ENCODE data around the gene MAG.

MAG gene

DNA sequence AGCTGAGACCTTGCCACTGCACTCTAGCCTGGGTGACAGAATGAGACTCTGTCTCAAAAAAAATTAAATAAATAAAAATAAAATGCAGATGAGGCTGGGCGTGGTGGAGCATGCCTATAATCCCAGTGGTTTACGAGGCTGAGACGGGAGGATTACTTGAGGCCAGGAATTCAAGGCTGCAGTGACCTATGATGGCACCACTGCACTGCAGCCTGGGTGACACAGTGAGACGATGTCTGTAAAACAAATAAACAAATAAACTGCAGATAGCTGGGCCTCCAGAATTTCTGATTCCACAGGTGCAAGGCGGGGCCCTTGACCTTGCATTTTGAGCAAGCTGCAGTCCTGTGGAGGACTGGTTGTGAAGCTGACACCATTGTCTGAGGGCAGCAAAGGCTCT is 3.1 kb upstream of the MAG start:
- H3K4me1 ChIP-seq (ENCODE audit: control insufficient read depth in 1 of 2, insufficient read depth in 2 of 2, low read length in 2 of 2), result peaks cover 0 to 2% of the 10 kb centered on the region in 2 experiments
- no peaks in the 10 kb centered on the region for H3K27me3 ChIP-seq (ENCODE audit: insufficient read depth, low read length)
- H3K23ac ChIP-seq (ENCODE audit: low read length), result no peak overlapping the region
- no peak overlapping the region for H3K14ac ChIP-seq (ENCODE audit: low read length)
- no peaks in the 10 kb centered on the region for H3K79me1 ChIP-seq (ENCODE audit: low read length)
- no peak overlapping the region for H3K4me3 ChIP-seq (ENCODE audit: low read depth, low read length)
- no peaks in the 10 kb centered on the region for H3K79me2 ChIP-seq (ENCODE audit: control insufficient read depth, insufficient read depth, low read length, poor library complexity)
- no peak overlapping the region for H4K12ac ChIP-seq (ENCODE audit: low read depth, low read length)
- no peak overlapping the region for H2BK120ac ChIP-seq (ENCODE audit: insufficient read depth, low read length, poor library complexity)
- no peak overlapping the region for H3K4ac ChIP-seq (ENCODE audit: low read depth, low read length)
- WGBS (ENCODE audit: extremely low coverage, insufficient coverage, insufficient read length), result no CpG with 5 or more reads among the region's 5 CpGs
- no peaks in the 10 kb centered on the region for H3K36me3 ChIP-seq (ENCODE audit: control insufficient read depth in 1 of 2, insufficient read depth in 2 of 2, low read length in 2 of 2)
- H2AFZ ChIP-seq (ENCODE audit: insufficient read depth, low read length, poor library complexity), result no peak overlapping the region
- H2BK12ac ChIP-seq (ENCODE audit: low read length), result no peak overlapping the region
- no peak overlapping the region for H4K8ac ChIP-seq (ENCODE audit: low read depth, low read length)
- H3K18ac ChIP-seq (ENCODE audit: low read length), result no peak overlapping the region
- no peak overlapping the region for H3K27ac ChIP-seq (ENCODE audit: low read depth, low read length)
- no peaks in the 10 kb centered on the region for H3K9me3 ChIP-seq (ENCODE audit: insufficient read depth, low read depth, low read length)
- no peak overlapping the region for H2AK5ac ChIP-seq (ENCODE audit: low read length)
- H3K4me2 ChIP-seq (ENCODE audit: low read length), result no peak overlapping the region
- no peak for DNase-seq
- H2BK5ac ChIP-seq (ENCODE audit: low read depth, low read length, poor library complexity), result no peak overlapping the region
- H3K9ac ChIP-seq (ENCODE audit: low read length), result no peak overlapping the region
- no peak overlapping the region for H4K91ac ChIP-seq (ENCODE audit: low read depth, low read length)

- H3K4me2 ChIP-seq (ENCODE audit: low read length), result no peak overlapping the region
- no peak overlapping the region for H2BK120ac ChIP-seq (ENCODE audit: insufficient read depth, low read length, poor library complexity)
- H3K4me1 ChIP-seq (ENCODE audit: control insufficient read depth in 1 of 2, insufficient read depth in 2 of 2, low read length in 2 of 2), result peaks cover 0 to 2% of the 10 kb centered on the region in 2 experiments
- H3K23ac ChIP-seq (ENCODE audit: low read length), result no peak overlapping the region
- H4K12ac ChIP-seq (ENCODE audit: low read depth, low read length), result no peak overlapping the region
- DNase-seq, result no peak
- H3K36me3 ChIP-seq (ENCODE audit: control insufficient read depth in 1 of 2, insufficient read depth in 2 of 2, low read length in 2 of 2), result no peaks in the 10 kb centered on the region
- H2BK12ac ChIP-seq (ENCODE audit: low read length), result no peak overlapping the region
- H3K79me1 ChIP-seq (ENCODE audit: low read length), result no peaks in the 10 kb centered on the region
- no peak overlapping the region for H2AFZ ChIP-seq (ENCODE audit: insufficient read depth, low read length, poor library complexity)
- no peak overlapping the region for H4K8ac ChIP-seq (ENCODE audit: low read depth, low read length)
- no peaks in the 10 kb centered on the region for H3K9me3 ChIP-seq (ENCODE audit: insufficient read depth, low read depth, low read length)
- no peak overlapping the region for H3K4me3 ChIP-seq (ENCODE audit: low read depth, low read length)
- H3K14ac ChIP-seq (ENCODE audit: low read length), result no peak overlapping the region
- no peak overlapping the region for H3K27ac ChIP-seq (ENCODE audit: low read depth, low read length)
- no peak overlapping the region for H4K91ac ChIP-seq (ENCODE audit: low read depth, low read length)
- no peak overlapping the region for H2BK5ac ChIP-seq (ENCODE audit: low read depth, low read length, poor library complexity)
- H3K27me3 ChIP-seq (ENCODE audit: insufficient read depth, low read length), result no peaks in the 10 kb centered on the region
- no peak overlapping the region for H3K18ac ChIP-seq (ENCODE audit: low read length)
- no peaks in the 10 kb centered on the region for H3K79me2 ChIP-seq (ENCODE audit: control insufficient read depth, insufficient read depth, low read length, poor library complexity)
- no peak overlapping the region for H3K9ac ChIP-seq (ENCODE audit: low read length)
- WGBS (ENCODE audit: extremely low coverage, insufficient coverage, insufficient read length), result no CpG with 5 or more reads among the region's 20 CpGs
- no peak overlapping the region for H3K4ac ChIP-seq (ENCODE audit: low read depth, low read length)
- H2AK5ac ChIP-seq (ENCODE audit: low read length), result no peak overlapping the region
Observed at GRCh38 chr19:35290381-35291127, 1.4 kb upstream of the MAG start.

DNA sequence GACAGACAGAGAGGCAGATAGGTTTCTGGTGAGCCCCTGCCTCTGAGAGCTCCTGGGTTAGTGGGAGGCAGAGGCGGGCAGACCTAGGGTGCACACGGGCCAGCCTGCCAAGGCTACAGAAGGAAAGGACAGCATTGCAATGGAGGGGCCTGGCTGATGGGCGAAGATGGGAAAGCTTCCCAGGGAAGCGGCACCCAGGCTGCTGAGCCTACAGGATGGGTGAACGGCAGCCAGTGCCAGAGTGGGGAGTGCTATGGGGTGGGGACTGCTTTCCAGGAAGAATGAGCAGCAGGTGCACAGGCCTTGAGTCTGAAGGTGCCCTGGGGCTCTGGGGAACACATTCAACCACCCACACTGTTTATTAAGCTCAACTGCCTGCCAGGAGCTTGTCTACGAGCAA is 702 bp upstream of the MAG start:
- H4K12ac ChIP-seq (ENCODE audit: low read depth, low read length), result no peak overlapping the region
- H3K9me3 ChIP-seq (ENCODE audit: insufficient read depth, low read depth, low read length), result no peaks in the 10 kb centered on the region
- no peak overlapping the region for H4K91ac ChIP-seq (ENCODE audit: low read depth, low read length)
- peaks cover 0 to 2% of the 10 kb centered on the region in 2 experiments for H3K4me1 ChIP-seq (ENCODE audit: control insufficient read depth in 1 of 2, insufficient read depth in 2 of 2, low read length in 2 of 2)
- no peaks in the 10 kb centered on the region for H3K27me3 ChIP-seq (ENCODE audit: insufficient read depth, low read length)
- no peak for DNase-seq
- no peak overlapping the region for H3K4me2 ChIP-seq (ENCODE audit: low read length)
- H3K14ac ChIP-seq (ENCODE audit: low read length), result no peak overlapping the region
- no peak overlapping the region for H4K8ac ChIP-seq (ENCODE audit: low read depth, low read length)
- H2AFZ ChIP-seq (ENCODE audit: insufficient read depth, low read length, poor library complexity), result no peak overlapping the region
- H3K18ac ChIP-seq (ENCODE audit: low read length), result no peak overlapping the region
- no peak overlapping the region for H2BK12ac ChIP-seq (ENCODE audit: low read length)
- no CpG with 5 or more reads among the region's 6 CpGs for WGBS (ENCODE audit: extremely low coverage, insufficient coverage, insufficient read length)
- no peak overlapping the region for H3K27ac ChIP-seq (ENCODE audit: low read depth, low read length)
- H2BK5ac ChIP-seq (ENCODE audit: low read depth, low read length, poor library complexity), result no peak overlapping the region
- no peak overlapping the region for H2BK120ac ChIP-seq (ENCODE audit: insufficient read depth, low read length, poor library complexity)
- no peaks in the 10 kb centered on the region for H3K79me2 ChIP-seq (ENCODE audit: control insufficient read depth, insufficient read depth, low read length, poor library complexity)
- H3K4me3 ChIP-seq (ENCODE audit: low read depth, low read length), result no peak overlapping the region
- no peak overlapping the region for H3K23ac ChIP-seq (ENCODE audit: low read length)
- H3K4ac ChIP-seq (ENCODE audit: low read depth, low read length), result no peak overlapping the region
- H2AK5ac ChIP-seq (ENCODE audit: low read length), result no peak overlapping the region
- no peaks in the 10 kb centered on the region for H3K79me1 ChIP-seq (ENCODE audit: low read length)
- H3K36me3 ChIP-seq (ENCODE audit: control insufficient read depth in 1 of 2, insufficient read depth in 2 of 2, low read length in 2 of 2), result no peaks in the 10 kb centered on the region
- H3K9ac ChIP-seq (ENCODE audit: low read length), result no peak overlapping the region

DNA sequence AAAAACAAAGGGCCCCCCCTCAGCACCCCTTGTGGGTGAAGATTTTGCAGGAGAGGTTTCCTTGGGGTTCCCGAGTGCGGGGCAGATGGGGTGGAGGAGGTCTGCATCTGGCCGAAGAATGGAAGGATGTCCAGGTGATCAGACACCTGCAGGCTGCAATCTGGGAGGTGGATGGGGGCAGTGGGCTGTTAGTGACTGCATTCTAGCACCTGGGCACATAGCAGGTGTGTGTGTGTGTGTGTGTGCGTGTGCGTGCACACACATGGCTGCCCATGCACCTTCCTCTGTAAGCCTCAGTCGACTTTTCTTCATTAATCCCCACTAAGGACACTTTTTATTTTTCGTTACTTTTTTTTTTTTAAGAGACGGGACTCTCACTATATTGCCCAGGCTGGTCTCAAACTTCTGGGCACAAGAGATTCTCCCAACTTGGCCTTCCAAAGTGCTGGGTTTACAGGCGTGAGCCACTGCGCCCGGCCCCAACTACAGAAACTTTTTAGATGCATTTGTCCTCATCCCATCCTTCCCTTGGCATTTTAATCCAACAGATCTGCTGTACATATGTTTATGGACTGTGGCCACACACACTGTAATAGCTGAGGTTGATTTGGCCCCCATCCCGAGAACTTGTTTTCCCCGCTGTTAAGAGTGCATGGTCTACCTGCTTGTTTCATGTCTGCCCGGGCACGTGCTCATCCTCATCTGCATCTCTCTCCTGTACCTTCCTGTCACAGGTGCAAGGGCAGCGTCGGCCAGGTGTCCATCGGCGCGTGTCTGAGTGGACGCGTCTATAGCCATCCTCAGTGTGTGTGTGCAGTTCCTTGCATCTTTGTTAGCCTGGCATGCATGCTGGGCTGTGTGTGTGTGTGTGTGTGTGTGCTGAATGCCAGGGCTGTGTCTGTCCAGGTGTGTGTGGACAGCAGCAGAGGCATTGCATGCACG is 731 bp downstream of the MAG start:
- H3K36me3 ChIP-seq (ENCODE audit: control insufficient read depth in 1 of 2, insufficient read depth in 2 of 2, low read length in 2 of 2), result no peaks in the 10 kb centered on the region
- H4K91ac ChIP-seq (ENCODE audit: low read depth, low read length), result no peak overlapping the region
- no peaks in the 10 kb centered on the region for H3K79me1 ChIP-seq (ENCODE audit: low read length)
- H3K27me3 ChIP-seq (ENCODE audit: insufficient read depth, low read length), result no peaks in the 10 kb centered on the region
- H4K12ac ChIP-seq (ENCODE audit: low read depth, low read length), result no peak overlapping the region
- no peak overlapping the region for H3K18ac ChIP-seq (ENCODE audit: low read length)
- H3K27ac ChIP-seq (ENCODE audit: low read depth, low read length), result no peak overlapping the region
- no peaks in the 10 kb centered on the region for H3K79me2 ChIP-seq (ENCODE audit: control insufficient read depth, insufficient read depth, low read length, poor library complexity)
- H4K8ac ChIP-seq (ENCODE audit: low read depth, low read length), result no peak overlapping the region
- no peak overlapping the region for H2AFZ ChIP-seq (ENCODE audit: insufficient read depth, low read length, poor library complexity)
- no peak for DNase-seq
- no peak overlapping the region for H3K4ac ChIP-seq (ENCODE audit: low read depth, low read length)
- no peak overlapping the region for H3K9ac ChIP-seq (ENCODE audit: low read length)
- H3K14ac ChIP-seq (ENCODE audit: low read length), result no peak overlapping the region
- peaks cover 7% of the 10 kb centered on the region for H3K9me3 ChIP-seq (ENCODE audit: insufficient read depth, low read depth, low read length)
- no peak overlapping the region for H2AK5ac ChIP-seq (ENCODE audit: low read length)
- H3K4me3 ChIP-seq (ENCODE audit: low read depth, low read length), result peak overlapping the region; percentile 6
- no peak overlapping the region for H3K23ac ChIP-seq (ENCODE audit: low read length)
- WGBS (ENCODE audit: extremely low coverage, insufficient coverage, insufficient read length), result no CpG with 5 or more reads among the region's 23 CpGs
- H2BK12ac ChIP-seq (ENCODE audit: low read length), result no peak overlapping the region
- no peak overlapping the region for H2BK120ac ChIP-seq (ENCODE audit: insufficient read depth, low read length, poor library complexity)
- H2BK5ac ChIP-seq (ENCODE audit: low read depth, low read length, poor library complexity), result no peak overlapping the region
- no peak overlapping the region for H3K4me2 ChIP-seq (ENCODE audit: low read length)
- H3K4me1 ChIP-seq (ENCODE audit: control insufficient read depth in 1 of 2, insufficient read depth in 2 of 2, low read length in 2 of 2), result peaks cover 0 to 2% of the 10 kb centered on the region in 2 experiments
